Measurements from ENCODE around the gene SLC51A. TPM values are rescaled to one million over a fixed set of nuclear protein-coding genes. Genes with fewer than 3 reads are reported as not detected.
"Not testable (repeated sequence)": the region's sequence is repeated elsewhere in the genome, so short reads cannot be mapped to it uniquely, and the experiment has no call there.

The SLC51A gene
- total RNA-seq, 6 donors from 2014 or later = 0.89 to 3.2 (median 1.1) TPM

DNA sequence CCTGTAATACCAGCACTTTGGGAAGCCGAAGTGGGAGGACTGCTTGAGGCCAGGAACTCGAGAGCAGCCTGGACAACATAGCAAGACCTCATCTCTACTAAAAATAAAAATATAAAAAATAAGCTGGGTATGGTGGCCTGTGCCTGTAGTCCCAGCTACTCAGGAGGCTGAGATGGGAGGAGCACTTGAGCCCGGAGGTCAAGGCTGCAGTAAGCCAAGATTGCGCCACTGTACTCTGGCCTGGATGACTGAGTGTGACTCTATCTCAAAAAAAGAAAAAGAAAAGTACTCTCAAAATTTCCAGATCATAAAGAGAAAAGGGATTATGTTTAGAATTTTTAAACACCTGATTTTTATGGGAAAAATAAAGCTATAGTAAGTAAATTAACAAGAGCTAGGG lies 24.1 kb downstream of the SLC51A start:
- H3K4me3 ChIP-seq = no peak overlapping the region
- DNase-seq (no peak), ATAC-seq (ENCODE audit: low FRiP score in 2 of 2) (no peak)
- no peaks in the 10 kb centered on the region for H3K9me3 ChIP-seq
- no peaks in the 10 kb centered on the region for H3K4me1 ChIP-seq
- H3K27ac ChIP-seq = no peak overlapping the region
- 89 to 93% methylated on average over 4 of the region's 4 CpGs for WGBS, 2 donors
- peaks cover 22 to 77% (median 57%) of the 10 kb centered on the region in 4 donors for H3K36me3 ChIP-seq
- TF ChIP-seq POLR2A (IDR thresholded peaks at IDR 0.05) (no peak), EP300 (IDR thresholded peaks at IDR 0.05) (no peak), POLR2AphosphoS5 (IDR thresholded peaks at IDR 0.05) (no peak), CTCF (IDR thresholded peaks at IDR 0.05) (no peak)
- H3K27me3 ChIP-seq = no peaks in the 10 kb centered on the region

GRCh38 chr3:196241704-196242103 lies 25.4 kb downstream of the SLC51A start:
- peaks cover 26 to 82% (median 61%) of the 10 kb centered on the region in 4 donors for H3K36me3 ChIP-seq
- DNase-seq (no peak), ATAC-seq (ENCODE audit: low FRiP score in 2 of 2) (no peak)
- no peaks in the 10 kb centered on the region for H3K4me1 ChIP-seq
- no peak overlapping the region for H3K4me3 ChIP-seq
- H3K9me3 ChIP-seq = no peaks in the 10 kb centered on the region
- TF ChIP-seq EP300 (IDR thresholded peaks at IDR 0.05) (no peak), POLR2AphosphoS5 (IDR thresholded peaks at IDR 0.05) (no peak), POLR2A (IDR thresholded peaks at IDR 0.05) (no peak), CTCF (IDR thresholded peaks at IDR 0.05) (no peak)
- WGBS, 2 donors = 83% methylated on average over 8 of the region's 8 CpGs
- H3K27me3 ChIP-seq = no peaks in the 10 kb centered on the region
- H3K27ac ChIP-seq = no peak overlapping the region

DNA sequence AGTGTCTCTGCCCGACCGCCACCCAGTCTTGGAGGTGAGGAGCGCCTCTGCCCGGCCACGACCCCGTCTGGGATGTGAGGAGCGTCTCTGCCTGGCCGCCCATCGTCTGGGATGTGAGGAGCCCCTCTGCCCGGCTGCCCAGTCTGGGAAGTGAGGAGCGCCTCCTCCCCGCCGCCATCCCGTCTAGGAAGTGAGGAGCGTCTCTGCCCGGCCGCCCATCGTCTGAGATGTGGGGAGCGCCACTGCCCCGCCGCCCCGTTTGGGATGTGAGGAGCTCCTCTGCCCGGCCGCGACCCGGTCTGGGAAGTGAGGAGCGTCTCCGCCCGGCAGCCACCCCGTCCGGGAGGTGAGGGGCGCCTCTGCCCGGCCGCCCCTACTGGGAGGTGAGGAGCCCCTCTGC lies 27.8 kb downstream of the SLC51A start:
- H3K4me3 ChIP-seq; H3K27me3 ChIP-seq; H3K9me3 ChIP-seq; ATAC-seq (ENCODE audit: low FRiP score in 2 of 2); H3K27ac ChIP-seq; H3K4me1 ChIP-seq: not testable (repeated sequence)
- peaks cover 20 to 71% (median 50%) of the 10 kb centered on the region in 4 donors for H3K36me3 ChIP-seq
- DNase-seq = peak in 1 of 2 donors; percentile 81
- 97 to 100% methylated on average over 2 to 32 of the region's 34 CpGs for WGBS, 2 donors

GRCh38 chr3:196246612-196247308 lies 30.4 kb downstream of the SLC51A start:
- no peak for TF ChIP-seq CTCF (IDR thresholded peaks at IDR 0.05)
- TF ChIP-seq POLR2AphosphoS5 (IDR thresholded peaks at IDR 0.05) = no peak
- no peak for TF ChIP-seq EP300 (IDR thresholded peaks at IDR 0.05)
- TF ChIP-seq POLR2A (IDR thresholded peaks at IDR 0.05) = no peak
- WGBS, 2 donors = 80 to 83% methylated on average over 10 to 11 of the region's 13 CpGs
- peaks cover 14 to 54% (median 33%) of the 10 kb centered on the region in 4 donors for H3K36me3 ChIP-seq

GRCh38 chr3:196251918-196252317 lies 35.6 kb downstream of the SLC51A start:
- no peak for ATAC-seq (ENCODE audit: low FRiP score in 2 of 2)
- TF ChIP-seq CTCF (IDR thresholded peaks at IDR 0.05) (no peak), EP300 (IDR thresholded peaks at IDR 0.05) (no peak), POLR2A (IDR thresholded peaks at IDR 0.05) (no peak), POLR2AphosphoS5 (IDR thresholded peaks at IDR 0.05) (no peak)
- WGBS, 2 donors = 90 to 98% methylated on average over 16 of the region's 16 CpGs
- no peak overlapping the region for H3K4me3 ChIP-seq
- peak in 1 of 2 donors; percentile 63 for DNase-seq
- no peaks in the 10 kb centered on the region for H3K27me3 ChIP-seq
- no peaks in the 10 kb centered on the region for H3K9me3 ChIP-seq
- H3K36me3 ChIP-seq = peaks cover 12 to 47% (median 26%) of the 10 kb centered on the region in 4 donors
- no peak overlapping the region for H3K27ac ChIP-seq
- no peaks in the 10 kb centered on the region for H3K4me1 ChIP-seq

More at GRCh38 chr3:196246612-196247308, 30.4 kb downstream of the SLC51A start:
- Histone ChIP-seq H3K4me1 (no peaks in the 10 kb centered on the region), H3K27ac (peak overlapping the region in 1 of 4 donors; percentile 49), H3K4me3 (no peak overlapping the region), H3K9me3 (no peaks in the 10 kb centered on the region), H3K27me3 (no peaks in the 10 kb centered on the region)
- DNase-seq = no peak
- ATAC-seq (ENCODE audit: low FRiP score in 2 of 2) = no peak
